ENCODE results near the gene SH3GL2.

DNA sequence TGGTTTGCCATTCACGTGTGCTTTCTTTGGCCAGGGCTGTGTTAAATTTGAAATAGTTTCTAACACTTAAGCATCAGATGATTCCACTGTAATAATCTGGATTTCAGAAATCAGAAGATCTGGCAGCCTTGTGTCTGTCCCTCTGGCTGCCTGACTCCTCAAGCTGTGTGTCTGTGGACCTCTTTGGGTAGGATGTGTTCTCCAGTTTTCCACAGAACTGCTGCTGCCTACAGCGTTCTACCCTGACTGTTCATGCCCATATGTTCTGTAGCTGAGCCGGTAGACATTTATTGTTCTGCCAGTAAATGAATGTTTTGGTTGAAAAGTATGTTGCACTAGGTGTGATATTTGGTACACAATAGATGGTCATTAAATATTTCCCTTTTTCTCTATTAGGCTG is 81.3 kb downstream of the SH3GL2 start:
- TF ChIP-seq, protein P1, sequence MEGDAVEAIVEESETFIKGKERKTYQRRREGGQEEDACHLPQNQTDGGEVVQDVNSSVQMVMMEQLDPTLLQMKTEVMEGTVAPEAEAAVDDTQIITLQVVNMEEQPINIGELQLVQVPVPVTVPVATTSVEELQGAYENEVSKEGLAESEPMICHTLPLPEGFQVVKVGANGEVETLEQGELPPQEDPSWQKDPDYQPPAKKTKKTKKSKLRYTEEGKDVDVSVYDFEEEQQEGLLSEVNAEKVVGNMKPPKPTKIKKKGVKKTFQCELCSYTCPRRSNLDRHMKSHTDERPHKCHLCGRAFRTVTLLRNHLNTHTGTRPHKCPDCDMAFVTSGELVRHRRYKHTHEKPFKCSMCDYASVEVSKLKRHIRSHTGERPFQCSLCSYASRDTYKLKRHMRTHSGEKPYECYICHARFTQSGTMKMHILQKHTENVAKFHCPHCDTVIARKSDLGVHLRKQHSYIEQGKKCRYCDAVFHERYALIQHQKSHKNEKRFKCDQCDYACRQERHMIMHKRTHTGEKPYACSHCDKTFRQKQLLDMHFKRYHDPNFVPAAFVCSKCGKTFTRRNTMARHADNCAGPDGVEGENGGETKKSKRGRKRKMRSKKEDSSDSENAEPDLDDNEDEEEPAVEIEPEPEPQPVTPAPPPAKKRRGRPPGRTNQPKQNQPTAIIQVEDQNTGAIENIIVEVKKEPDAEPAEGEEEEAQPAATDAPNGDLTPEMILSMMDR (IDR thresholded peaks at IDR 0.05), result no peak
- TF ChIP-seq POLR2A (IDR thresholded peaks at IDR 0.05), result no peak
